Retina (tissue), 1 donor: ENCODE results near the gene ENDOD1.
"Not testable (repeated sequence)": the region's sequence is repeated elsewhere in the genome, so short reads cannot be mapped to it uniquely, and the experiment has no call there.

Experiments
- DNase-seq: peaks from one replicate; pipeline ENCODE4 v3.0.0-alpha.2; 2016

The ENDOD1 gene

DNA sequence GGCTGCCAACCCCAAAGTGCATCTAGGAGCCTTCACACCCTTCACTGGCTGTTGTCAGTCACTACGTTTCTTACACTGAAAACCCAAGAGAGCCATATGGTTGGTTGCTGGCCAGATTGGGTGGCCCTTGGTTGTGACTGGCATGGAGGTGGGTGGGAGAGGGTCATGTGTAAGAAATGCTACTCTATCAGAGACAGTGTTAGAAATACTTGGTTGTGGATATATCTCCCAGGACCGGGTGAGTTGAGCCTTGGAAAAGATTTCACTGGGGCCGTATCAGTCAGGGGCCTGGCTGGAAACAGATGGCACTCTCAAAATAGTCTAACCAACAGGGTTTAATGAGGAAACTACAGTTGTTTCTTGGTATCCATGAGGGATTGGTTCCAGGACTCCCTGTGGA is 15.2 kb downstream of the ENDOD1 start:
- no peak for DNase-seq

- DNase-seq, result no peak
Measured at GRCh38 chr11:95108159-95108611, 18.5 kb downstream of the ENDOD1 start.

- DNase-seq, result no peak
Measured at GRCh38 chr11:95108671-95109551, 19.3 kb downstream of the ENDOD1 start.

DNA sequence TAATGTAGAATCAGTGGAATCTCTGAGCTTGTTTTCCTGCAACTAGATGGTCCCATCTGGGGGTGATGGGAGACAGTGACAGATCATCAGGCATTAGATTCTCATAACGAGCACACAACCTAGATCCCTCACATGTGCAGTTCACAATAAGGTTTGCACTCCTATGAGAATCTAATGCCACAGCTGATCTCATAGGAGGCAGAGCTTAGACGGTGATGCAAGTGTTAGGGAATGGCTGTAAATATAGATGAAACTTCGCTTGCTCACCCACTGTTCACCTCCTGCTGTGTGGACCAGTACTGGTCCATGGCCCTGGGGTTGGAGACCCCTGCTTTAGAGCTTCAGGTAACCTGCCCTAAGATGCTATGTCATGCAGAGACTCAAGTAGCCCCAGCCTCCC is 21.8 kb downstream of the ENDOD1 start:
- not testable (repeated sequence) for DNase-seq

- DNase-seq, result no peak
Measured at GRCh38 chr11:95111923-95112540, 22.4 kb downstream of the ENDOD1 start.

- DNase-seq, result no peak
Measured at GRCh38 chr11:95115597-95115996, 26.0 kb downstream of the ENDOD1 start.

GRCh38 chr11:95119361-95120060 is 29.9 kb downstream of the ENDOD1 start:
- DNase-seq, result no peak

DNA sequence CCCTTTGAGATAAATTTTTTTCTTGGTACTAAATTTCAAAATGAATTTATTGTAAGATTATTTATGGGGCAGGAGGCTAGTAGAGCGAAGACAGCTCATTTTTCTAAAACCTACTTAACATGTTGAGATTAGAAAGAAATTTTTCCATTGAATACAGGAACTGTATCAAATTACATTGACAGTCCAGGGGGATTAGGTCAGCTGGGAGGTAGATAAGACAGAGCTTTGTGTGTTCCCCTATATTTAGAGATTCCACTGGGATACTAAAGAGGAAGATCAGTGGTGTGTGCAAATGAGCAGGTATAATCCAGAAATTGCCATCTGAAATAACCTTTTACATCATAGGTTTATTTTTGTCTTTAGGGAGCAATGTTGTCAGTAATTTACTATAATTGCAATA is 32.1 kb downstream of the ENDOD1 start:
- DNase-seq, result no peak

- DNase-seq, result no peak
Measured at GRCh38 chr11:95123556-95123955, 33.9 kb downstream of the ENDOD1 start.

- no peak for DNase-seq
Measured at GRCh38 chr11:95128602-95129001, 39.0 kb downstream of the ENDOD1 start.

GRCh38 chr11:95132956-95133355 is 43.3 kb downstream of the ENDOD1 start:
- no peak for DNase-seq

- DNase-seq, result no peak
Measured at GRCh38 chr11:95134491-95134890, 44.8 kb downstream of the ENDOD1 start.

- no peak for DNase-seq
Measured at GRCh38 chr11:95135155-95135554, 45.5 kb downstream of the ENDOD1 start.

DNA sequence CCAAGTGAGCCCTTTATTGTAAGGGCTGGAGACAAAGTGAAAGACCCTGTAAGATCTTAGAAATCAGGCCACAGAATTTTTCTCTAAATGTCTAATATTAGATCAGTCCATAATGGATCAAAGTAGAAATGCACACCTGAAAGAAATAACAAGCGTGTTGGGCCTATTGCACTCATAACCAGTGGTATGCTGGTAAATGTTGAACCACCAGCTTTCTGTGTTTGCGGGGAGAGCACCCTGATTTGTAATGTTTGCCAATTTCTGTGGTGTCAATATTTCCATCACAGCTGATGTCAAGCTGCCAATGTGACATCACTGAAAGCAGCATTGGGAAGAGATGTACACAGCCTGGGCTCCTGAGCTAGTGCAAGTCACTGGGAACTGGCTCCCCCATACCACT is 46.2 kb downstream of the ENDOD1 start:
- DNase-seq, result no peak

DNA sequence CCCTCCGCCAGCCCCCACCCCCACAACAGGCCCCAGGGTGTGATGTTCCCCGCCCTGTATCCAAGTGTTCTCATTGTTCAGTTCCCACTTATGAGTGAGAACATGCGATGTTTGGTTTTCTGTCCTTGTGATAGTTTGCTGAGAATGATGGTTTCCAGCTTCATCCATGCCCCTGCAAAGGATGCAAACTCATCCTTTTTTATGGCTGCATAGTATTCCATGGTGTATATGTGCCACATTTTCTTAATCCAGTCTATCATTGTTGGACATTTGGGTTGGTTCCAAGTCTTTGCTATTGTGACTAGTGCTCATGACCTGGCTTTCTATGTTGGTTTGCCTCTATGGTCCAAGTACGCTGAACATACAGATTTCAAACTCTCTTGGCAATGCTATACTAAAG is 47.1 kb downstream of the ENDOD1 start:
- DNase-seq, result not testable (repeated sequence)

DNA sequence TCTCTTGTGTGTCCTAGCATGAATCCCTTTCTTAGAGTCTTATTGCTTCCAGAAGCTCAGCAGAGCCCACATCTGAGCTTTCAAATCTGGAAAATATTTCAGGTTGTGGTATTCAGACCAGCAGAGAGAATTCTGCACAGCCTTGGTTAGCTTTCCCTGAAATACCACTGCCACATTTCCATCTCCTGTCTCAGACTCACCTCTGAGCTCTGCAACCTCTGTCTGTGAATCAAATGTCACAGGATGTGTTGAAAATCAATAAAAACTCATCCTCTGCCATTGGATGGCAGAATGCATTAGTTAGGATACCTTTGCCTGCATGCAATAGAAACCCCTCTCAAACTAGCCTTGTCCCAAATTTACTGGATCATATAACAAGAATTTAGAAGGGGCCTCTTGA is 47.7 kb downstream of the ENDOD1 start:
- no peak for DNase-seq

DNA sequence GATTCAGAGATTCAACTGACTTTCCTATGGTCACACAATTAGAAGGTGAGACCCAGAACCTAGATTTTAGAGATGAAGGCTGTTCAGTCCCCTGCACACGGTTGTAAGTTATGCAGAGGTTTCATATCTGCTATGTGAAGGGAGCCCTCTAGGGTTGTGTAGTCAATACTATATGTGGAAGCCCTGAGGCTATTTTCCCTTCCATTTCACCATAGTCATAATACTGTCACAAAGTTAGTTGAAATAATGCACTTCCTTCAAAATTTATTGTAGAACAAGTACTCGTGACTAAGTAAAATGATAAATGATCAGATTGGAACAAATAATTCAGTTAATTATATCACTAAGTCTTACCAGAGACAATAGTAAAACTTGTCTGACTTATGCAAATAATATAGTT is 48.8 kb downstream of the ENDOD1 start:
- DNase-seq, result no peak

GRCh38 chr11:95140397-95141033 is 50.9 kb downstream of the ENDOD1 start:
- no peak for DNase-seq

DNA sequence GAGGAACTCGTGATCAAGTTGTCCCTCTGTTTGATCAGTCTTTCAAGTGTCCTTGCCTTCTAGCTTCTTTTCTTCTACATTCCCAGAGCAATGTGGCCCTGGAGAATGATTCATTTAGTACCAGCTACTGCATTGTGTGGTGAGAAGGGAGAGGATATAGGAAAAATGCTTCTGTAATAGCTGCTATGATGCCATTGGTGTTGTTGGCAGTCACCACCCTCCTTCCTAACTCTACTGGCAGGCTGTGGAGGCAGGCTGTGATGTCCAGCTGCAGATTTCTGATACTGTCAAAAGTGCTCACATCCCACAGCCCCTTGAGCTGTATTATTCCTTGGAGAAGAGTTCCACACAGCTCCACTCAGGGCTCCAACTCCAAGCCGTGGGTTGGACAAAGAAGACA is 52.8 kb downstream of the ENDOD1 start:
- DNase-seq, result no peak

- no peak for DNase-seq
Measured at GRCh38 chr11:95143106-95143681, 53.5 kb downstream of the ENDOD1 start.

- no peak for DNase-seq
Measured at GRCh38 chr11:95144313-95145235, 54.9 kb downstream of the ENDOD1 start.
